HepG2 (cell line): ENCODE measurements around the gene PPM1G. TPM values are rescaled to one million over a fixed set of nuclear protein-coding genes. Genes with fewer than 3 reads are reported as not detected.

Source experiments
- ETV5 ChIP-seq: IDR thresholded peaks from 2 replicates; pipeline ENCODE4 v1.6.1; 2018; ENCODE audit warnings: missing biosample characterization, missing genetic modification reagents, inconsistent platforms, borderline replicate concordance
- FOXM1 ChIP-seq: sonication (generic); formaldehyde crosslinking; IDR thresholded peaks from 2 replicates; pipeline ENCODE4 v1.5.0; 2020; ENCODE audit warnings: missing genetic modification reagents
- HOXA9 ChIP-seq: sonication (generic); formaldehyde crosslinking; IDR thresholded peaks from 2 replicates; pipeline ENCODE4 v1.8.1; 2022; ENCODE audit warnings: missing genetic modification reagents, mild to moderate bottlenecking, moderate library complexity, borderline replicate concordance
- KDM5A ChIP-seq: fragments of 200-600 bp; sonication (generic); IDR thresholded peaks from 2 replicates; pipeline ENCODE4 v1.7.0; 2018; ENCODE audit warnings: antibody characterized with exemption, mild to moderate bottlenecking, low read length, borderline replicate concordance
- MTF2 ChIP-seq: sonication (generic); formaldehyde crosslinking; IDR thresholded peaks from 2 replicates; pipeline ENCODE4 v1.5.0; 2020; ENCODE audit warnings: missing genetic modification reagents, borderline replicate concordance
- NCOA5 ChIP-seq: sonication (generic); formaldehyde crosslinking; IDR thresholded peaks from 2 replicates; pipeline ENCODE4 v1.4.0; 2020; ENCODE audit warnings: missing genetic modification reagents
- RARA ChIP-seq: IDR thresholded peaks from 2 replicates; pipeline ENCODE4 v1.6.1; 2016; ENCODE audit warnings: missing genetic modification reagents, missing compliant biosample characterization
- TCF7 ChIP-seq: sonication (generic); IDR thresholded peaks from 2 replicates; pipeline ENCODE4 v1.6.1; 2016; ENCODE audit warnings: antibody characterized with exemption, low read depth
- TGIF2 ChIP-seq: IDR thresholded peaks from 2 replicates; pipeline ENCODE4 v1.6.1; 2016; ENCODE audit warnings: control low read depth, missing compliant biosample characterization
- ZMYM4 ChIP-seq: sonication (generic); formaldehyde crosslinking; IDR thresholded peaks from 2 replicates; pipeline ENCODE4 v1.8.1; 2023; ENCODE audit warnings: mild to moderate bottlenecking, missing genetic modification reagents
- ZNF337 ChIP-seq: sonication (generic); formaldehyde crosslinking; IDR thresholded peaks from 2 replicates; pipeline ENCODE4 v1.5.1; 2020; ENCODE audit warnings: missing genetic modification reagents, low read depth, mild to moderate bottlenecking, borderline replicate concordance
- ZNF34 ChIP-seq: sonication (generic); formaldehyde crosslinking; IDR thresholded peaks from 2 replicates; pipeline ENCODE4 v1.4.0; 2020; ENCODE audit warnings: mild to moderate bottlenecking, missing genetic modification reagents, borderline replicate concordance
- polyA plus RNA-seq, 8 experiments: library from polyadenylated mRNA; depleted of rRNA in 3 of 8; stranded (reverse) in 7 of 8; unstranded in 1 of 8; fragments of >200 nt; fragmentation: Illumina TruSeq in 4 of 8; extraction: Trizol in 4 of 8; gene quantifications; 2 replicates each; pipeline versions ENCODE4 v1.2.1 to v1.2.3, GENCODE V29; 2011 to 2016; ENCODE audit warnings: low read depth in 4 of 8, missing spikeins in 1 of 8, mixed read lengths in 1 of 8; ENCODE audit not compliant: insufficient read depth in 1 of 8
- total RNA-seq, 5 experiments: library from RNA; depleted of rRNA; stranded (reverse); fragments of >200 nt; fragmentation: Illumina TruSeq; extraction: Trizol; gene quantifications; 2 replicates each; pipeline ENCODE4 v1.2.3, GENCODE V29; 2016; ENCODE audit warnings: low read depth in 1 of 5
- TF ChIP-seq, protein P1 (sequence below): conservative IDR thresholded peaks from 2 replicates; pipeline ENCODE4 v1.6.1; 2018; ENCODE audit warnings: missing genetic modification reagents
- TF ChIP-seq, protein P2 (sequence below): sonication (generic); formaldehyde crosslinking; IDR thresholded peaks from 2 replicates; pipeline ENCODE4 v1.4.0; 2020; ENCODE audit warnings: missing genetic modification reagents
- TF ChIP-seq, protein P3 (sequence below): sonication (generic); formaldehyde crosslinking; IDR thresholded peaks from 2 replicates; pipeline ENCODE4 v1.4.0; 2020; ENCODE audit warnings: mild to moderate bottlenecking, low read depth, missing genetic modification reagents
- TF ChIP-seq, protein P4 (sequence below): sonication (generic); formaldehyde crosslinking; IDR thresholded peaks from 2 replicates; pipeline ENCODE4 v1.5.1; 2020; ENCODE audit warnings: missing genetic modification reagents, mild to moderate bottlenecking, borderline replicate concordance
- TF ChIP-seq, protein P5 (sequence below): sonication (generic); formaldehyde crosslinking; IDR thresholded peaks from 2 replicates; pipeline ENCODE4 v1.5.0; 2020; ENCODE audit warnings: missing genetic modification reagents
- TF ChIP-seq, protein P6 (sequence below): IDR thresholded peaks from 2 replicates; pipeline ENCODE4 v1.6.1; 2016; ENCODE audit warnings: low read depth

Gene PPM1G
- total and polyA plus RNA-seq, 2 of the 13 experiments (the other 11 are each of a cell fraction or from before 2014, with no cell fraction given) = 58.2 to 213 TPM

DNA sequence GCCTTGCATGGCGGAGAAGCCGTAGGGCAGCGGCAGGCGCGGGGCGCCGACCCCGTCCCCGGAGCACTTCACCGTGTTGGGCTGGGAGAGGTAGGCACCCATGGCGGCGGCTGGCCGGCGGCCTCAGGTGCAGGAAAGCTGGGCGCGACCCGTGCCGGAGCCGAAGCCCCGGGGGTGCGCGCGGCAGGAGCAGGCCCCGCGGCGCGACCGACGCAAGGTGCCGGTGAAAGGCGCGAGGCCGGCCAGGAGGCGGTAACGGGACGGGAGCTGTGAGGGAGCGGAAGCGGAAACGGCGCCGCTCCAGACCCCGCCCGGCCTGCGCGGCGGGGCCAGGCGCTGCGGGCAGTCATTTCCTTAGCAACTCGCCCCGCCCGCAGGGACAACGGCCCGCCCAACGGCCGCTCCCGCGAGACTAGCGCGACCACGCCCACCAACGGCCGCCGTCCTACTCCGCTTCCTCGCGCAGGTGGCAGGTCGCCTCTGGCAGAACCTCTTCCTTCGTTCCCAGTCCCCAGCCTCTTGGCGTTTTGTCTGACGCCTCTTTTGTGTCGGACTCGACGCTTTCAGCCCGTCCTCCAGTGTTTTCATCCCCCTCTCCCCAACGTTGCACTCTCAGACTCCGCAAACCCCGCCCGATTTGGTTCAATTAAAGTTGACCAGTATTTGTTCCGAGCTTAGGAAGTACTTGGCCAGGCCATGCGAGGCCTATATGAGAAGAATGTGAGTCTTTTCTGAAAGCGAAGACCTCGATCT, at the start of gene PPM1G (continued):
- no peak for TF ChIP-seq ZNF34 (CRISPR knock-in tag)
- TF ChIP-seq, protein P1, sequence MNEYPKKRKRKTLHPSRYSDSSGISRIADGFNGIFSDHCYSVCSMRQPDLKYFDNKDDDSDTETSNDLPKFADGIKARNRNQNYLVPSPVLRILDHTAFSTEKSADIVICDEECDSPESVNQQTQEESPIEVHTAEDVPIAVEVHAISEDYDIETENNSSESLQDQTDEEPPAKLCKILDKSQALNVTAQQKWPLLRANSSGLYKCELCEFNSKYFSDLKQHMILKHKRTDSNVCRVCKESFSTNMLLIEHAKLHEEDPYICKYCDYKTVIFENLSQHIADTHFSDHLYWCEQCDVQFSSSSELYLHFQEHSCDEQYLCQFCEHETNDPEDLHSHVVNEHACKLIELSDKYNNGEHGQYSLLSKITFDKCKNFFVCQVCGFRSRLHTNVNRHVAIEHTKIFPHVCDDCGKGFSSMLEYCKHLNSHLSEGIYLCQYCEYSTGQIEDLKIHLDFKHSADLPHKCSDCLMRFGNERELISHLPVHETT (CRISPR knock-in tag) = peak; percentile 95
- TF ChIP-seq, protein P2, sequence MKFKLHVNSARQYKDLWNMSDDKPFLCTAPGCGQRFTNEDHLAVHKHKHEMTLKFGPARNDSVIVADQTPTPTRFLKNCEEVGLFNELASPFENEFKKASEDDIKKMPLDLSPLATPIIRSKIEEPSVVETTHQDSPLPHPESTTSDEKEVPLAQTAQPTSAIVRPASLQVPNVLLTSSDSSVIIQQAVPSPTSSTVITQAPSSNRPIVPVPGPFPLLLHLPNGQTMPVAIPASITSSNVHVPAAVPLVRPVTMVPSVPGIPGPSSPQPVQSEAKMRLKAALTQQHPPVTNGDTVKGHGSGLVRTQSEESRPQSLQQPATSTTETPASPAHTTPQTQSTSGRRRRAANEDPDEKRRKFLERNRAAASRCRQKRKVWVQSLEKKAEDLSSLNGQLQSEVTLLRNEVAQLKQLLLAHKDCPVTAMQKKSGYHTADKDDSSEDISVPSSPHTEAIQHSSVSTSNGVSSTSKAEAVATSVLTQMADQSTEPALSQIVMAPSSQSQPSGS (CRISPR knock-in tag) = no peak; the same call in 1 of the 2 replicates
- TF ChIP-seq, protein P3, sequence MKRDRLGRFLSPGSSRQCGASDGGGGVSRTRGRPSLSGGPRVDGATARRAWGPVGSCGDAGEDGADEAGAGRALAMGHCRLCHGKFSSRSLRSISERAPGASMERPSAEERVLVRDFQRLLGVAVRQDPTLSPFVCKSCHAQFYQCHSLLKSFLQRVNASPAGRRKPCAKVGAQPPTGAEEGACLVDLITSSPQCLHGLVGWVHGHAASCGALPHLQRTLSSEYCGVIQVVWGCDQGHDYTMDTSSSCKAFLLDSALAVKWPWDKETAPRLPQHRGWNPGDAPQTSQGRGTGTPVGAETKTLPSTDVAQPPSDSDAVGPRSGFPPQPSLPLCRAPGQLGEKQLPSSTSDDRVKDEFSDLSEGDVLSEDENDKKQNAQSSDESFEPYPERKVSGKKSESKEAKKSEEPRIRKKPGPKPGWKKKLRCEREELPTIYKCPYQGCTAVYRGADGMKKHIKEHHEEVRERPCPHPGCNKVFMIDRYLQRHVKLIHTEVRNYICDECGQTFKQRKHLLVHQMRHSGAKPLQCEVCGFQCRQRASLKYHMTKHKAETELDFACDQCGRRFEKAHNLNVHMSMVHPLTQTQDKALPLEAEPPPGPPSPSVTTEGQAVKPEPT (CRISPR knock-in tag) = no peak; the same call in none of the 2 replicates
- TF ChIP-seq NCOA5 (CRISPR knock-in tag) = no peak
- TF ChIP-seq FOXM1 (CRISPR knock-in tag) = peak; percentile 19; the same call in 1 of the 2 replicates
- no peak for TF ChIP-seq TCF7
- TF ChIP-seq ZNF337 (CRISPR knock-in tag) = peak; percentile 79; the same call in 1 of the 2 replicates
- TF ChIP-seq ZMYM4 (CRISPR knock-in tag) = peak; percentile 92
- TF ChIP-seq, protein P4, sequence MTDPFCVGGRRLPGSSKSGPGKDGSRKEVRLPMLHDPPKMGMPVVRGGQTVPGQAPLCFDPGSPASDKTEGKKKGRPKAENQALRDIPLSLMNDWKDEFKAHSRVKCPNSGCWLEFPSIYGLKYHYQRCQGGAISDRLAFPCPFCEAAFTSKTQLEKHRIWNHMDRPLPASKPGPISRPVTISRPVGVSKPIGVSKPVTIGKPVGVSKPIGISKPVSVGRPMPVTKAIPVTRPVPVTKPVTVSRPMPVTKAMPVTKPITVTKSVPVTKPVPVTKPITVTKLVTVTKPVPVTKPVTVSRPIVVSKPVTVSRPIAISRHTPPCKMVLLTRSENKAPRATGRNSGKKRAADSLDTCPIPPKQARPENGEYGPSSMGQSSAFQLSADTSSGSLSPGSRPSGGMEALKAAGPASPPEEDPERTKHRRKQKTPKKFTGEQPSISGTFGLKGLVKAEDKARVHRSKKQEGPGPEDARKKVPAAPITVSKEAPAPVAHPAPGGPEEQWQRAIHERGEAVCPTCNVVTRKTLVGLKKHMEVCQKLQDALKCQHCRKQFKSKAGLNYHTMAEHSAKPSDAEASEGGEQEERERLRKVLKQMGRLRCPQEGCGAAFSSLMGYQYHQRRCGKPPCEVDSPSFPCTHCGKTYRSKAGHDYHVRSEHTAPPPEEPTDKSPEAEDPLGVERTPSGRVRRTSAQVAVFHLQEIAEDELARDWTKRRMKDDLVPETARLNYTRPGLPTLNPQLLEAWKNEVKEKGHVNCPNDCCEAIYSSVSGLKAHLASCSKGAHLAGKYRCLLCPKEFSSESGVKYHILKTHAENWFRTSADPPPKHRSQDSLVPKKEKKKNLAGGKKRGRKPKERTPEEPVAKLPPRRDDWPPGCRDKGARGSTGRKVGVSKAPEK (CRISPR knock-in tag) = no peak
- TF ChIP-seq RARA (CRISPR knock-in tag) = no peak; the same call in none of the 2 replicates
- TF ChIP-seq, protein P5, sequence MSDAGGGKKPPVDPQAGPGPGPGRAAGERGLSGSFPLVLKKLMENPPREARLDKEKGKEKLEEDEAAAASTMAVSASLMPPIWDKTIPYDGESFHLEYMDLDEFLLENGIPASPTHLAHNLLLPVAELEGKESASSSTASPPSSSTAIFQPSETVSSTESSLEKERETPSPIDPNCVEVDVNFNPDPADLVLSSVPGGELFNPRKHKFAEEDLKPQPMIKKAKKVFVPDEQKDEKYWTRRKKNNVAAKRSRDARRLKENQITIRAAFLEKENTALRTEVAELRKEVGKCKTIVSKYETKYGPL (CRISPR knock-in tag) = no peak; the same call in 1 of the 2 replicates
- 0 out of 2 replicates have a peak, but pooled peaks have one; percentile 24 for TF ChIP-seq MTF2 (CRISPR knock-in tag)
- TF ChIP-seq TGIF2 = no peak
- TF ChIP-seq KDM5A = peak; percentile 72
- TF ChIP-seq, protein P6, sequence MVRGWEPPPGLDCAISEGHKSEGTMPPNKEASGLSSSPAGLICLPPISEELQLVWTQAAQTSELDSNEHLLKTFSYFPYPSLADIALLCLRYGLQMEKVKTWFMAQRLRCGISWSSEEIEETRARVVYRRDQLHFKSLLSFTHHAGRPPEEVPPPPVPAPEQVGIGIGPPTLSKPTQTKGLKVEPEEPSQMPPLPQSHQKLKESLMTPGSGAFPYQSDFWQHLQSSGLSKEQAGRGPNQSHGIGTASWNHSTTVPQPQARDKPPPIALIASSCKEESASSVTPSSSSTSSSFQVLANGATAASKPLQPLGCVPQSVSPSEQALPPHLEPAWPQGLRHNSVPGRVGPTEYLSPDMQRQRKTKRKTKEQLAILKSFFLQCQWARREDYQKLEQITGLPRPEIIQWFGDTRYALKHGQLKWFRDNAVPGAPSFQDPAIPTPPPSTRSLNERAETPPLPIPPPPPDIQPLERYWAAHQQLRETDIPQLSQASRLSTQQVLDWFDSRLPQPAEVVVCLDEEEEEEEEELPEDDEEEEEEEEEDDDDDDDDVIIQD = peak; percentile 68; the same call in 1 of the 2 replicates
- TF ChIP-seq HOXA9 (CRISPR knock-in tag) = no peak; the same call in none of the 2 replicates
- peak; percentile 74 for TF ChIP-seq ETV5 (CRISPR knock-in tag)
